Stimulated activated CD8-positive, alpha-beta memory T cell treated with anti-CD3 and anti-CD28 coated beads, Interleukin-4, amount 100 ng/mL, for 4 hours (primary cell): ENCODE measurements around the gene TBX15.

ENCODE experiments used
- DNase-seq, 2 donors: peaks; one replicate each; pipeline ENCODE4 v3.0.0-alpha.2; 2020; ENCODE audit warnings: low read depth in 2 of 2, low spot score in 1 of 2

TBX15 gene

GRCh38 chr1:119002028-119002686 is 14.0 kb upstream of the TBX15 start:
- no peak for DNase-seq

DNA sequence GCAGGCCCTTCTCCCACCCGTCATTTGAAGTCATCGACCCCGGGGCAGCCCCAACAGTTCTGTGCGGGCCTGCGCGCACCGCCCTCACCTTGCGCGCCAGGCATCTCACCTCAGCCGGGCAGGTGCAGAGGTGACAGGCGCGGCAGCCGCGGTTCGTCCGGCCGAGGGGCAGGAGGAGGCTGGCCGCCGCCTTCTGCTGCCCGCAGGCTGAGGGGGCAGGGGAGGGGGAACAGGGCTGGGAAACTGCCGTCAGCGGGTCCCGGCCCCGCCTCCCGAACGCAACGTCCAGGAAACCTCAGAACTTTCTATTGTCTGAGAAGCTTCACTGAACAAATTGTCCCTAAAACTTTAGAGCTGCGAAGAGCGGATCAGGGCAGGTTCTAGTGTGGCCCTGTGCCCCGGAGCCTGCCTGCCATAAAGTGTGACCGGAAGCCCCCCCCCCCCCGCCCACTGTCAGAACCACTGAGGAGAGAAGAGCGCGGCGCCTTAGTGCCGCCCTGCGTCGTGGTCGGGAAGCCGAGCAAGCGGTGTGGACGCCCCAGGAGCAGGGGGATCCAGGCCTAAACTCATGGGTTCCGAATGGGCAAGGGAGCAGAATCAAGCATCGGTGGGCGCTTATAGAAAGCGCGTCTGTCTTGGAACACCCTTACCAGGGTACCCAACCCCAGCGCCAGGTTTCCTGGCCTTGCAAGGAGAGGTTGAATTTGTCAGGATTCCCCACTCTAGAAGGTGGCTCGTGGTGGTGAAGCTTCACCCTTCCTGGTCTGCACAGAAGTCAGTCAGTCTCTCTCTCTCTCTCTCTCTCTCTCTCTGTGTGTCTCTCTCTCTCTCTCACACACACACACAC is 13.3 kb upstream of the TBX15 start:
- DNase-seq = no peak

- DNase-seq = no peak
Measured at GRCh38 chr1:119000371-119001180, 12.4 kb upstream of the TBX15 start.

- DNase-seq = no peak
Measured at GRCh38 chr1:118999348-119000071, 11.4 kb upstream of the TBX15 start.

- DNase-seq = no peak
Measured at GRCh38 chr1:118998171-118998570, 10.0 kb upstream of the TBX15 start.

DNA sequence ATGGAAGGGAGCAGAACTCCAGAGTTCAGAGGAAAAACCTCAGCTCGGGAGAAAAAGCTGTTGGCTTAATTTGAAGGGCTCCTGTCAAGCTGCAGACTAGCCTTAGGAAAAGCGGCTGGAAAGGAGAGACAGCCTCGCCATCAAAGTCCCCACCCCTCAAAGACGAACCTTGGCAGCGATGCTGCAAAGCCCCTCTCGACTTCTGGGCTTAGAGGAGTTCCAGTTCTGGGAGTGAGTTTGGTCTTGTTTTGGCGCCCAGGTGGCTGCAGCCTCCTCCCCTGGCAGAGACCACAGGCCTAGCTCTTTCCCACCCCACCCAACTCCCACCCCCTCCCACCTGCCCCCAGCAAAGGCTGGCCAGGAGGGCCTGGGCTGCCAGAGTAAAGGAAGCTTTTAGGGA is 9.1 kb upstream of the TBX15 start:
- no peak for DNase-seq

GRCh38 chr1:118995312-118996016 is 7.3 kb upstream of the TBX15 start:
- no peak for DNase-seq

- no peak for DNase-seq
Measured at GRCh38 chr1:118993700-118994026, 5.5 kb upstream of the TBX15 start.

DNA sequence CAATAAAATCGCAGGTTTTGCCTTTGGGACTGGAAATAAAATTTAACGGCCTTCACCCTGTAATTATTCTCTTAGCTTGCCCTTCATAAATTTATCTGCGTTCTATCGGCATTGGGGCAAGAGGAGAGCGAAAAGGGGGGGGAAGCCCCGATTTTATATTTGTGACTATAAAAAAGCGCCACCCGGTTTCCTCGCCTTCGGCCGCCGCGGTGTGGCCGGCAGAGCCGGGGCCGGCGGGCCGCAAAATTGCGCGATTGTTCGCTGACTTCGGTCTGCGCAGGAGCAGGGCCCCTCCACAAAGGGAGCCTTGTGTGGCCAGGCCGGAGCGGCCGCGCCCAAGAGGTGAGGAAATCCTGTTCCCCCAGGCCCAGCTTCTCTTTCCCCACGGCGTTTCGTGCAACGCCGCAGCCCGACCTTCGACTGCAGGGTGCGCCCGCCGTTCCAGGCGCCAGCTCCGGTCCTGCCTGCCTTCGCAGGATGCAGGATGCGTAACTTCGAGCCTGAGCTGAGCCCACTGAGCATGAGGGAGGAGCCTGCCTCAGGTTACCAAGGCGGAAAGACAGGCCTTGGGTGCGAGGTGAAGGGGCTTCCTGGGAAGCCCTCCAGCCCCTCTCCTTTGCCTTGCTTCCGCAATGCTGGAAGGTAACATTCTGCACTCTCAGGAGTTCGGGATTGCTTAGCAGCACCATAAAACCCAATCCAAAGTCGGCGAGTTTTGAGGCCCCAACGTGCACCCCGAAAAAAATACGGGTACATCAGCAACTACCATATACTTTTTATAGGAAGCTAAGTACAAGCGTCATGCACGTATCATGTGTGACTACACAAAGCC is 4.9 kb upstream of the TBX15 start:
- no peak for DNase-seq

GRCh38 chr1:118992237-118992825 is 4.2 kb upstream of the TBX15 start:
- no peak for DNase-seq

DNA sequence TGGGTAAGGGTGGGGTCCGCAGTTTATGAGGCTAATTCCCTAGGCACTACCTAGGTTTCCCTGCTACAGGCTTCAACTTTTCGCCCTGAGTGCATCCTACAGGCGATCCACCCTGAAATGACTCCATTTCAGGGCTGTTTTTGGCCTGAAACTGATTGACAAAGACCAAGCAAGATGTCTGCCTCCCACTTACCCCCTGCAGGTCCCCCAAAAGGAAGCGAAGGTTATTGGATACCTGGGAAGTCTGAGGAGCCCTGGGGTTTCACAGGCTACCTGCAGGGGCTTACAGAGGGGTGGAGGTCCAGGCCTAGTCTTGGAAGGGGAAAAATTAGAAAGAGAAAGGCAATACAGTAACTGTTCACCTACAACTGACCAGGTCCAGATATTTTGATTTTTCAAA is 3.3 kb upstream of the TBX15 start:
- DNase-seq = no peak

- DNase-seq = no peak
Measured at GRCh38 chr1:118990513-118991152, 2.5 kb upstream of the TBX15 start.

DNA sequence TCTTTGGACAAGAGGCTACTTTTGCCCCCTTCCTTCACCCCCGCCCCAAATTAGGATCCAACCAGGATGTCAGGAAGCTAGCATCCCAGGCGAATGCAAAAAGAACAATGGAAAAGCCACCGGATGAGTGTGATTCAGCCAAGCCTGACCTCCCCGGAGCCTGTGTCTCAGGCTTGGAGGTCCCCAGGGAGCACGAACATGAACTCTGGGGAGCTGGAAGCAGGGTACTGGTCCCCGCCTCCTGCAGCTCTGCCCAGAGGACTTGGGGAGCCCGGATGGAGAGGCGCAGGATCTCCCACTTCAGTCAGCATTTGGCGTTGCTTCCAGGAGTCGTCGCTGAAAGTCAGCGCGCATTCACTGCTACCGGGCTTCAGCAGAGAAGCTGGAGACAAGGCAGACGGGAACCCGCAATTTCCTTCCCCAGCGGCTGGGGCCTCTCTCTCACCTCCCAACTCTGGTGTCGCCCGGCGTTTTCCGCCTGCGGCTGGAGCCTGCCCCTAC is 1.8 kb upstream of the TBX15 start:
- no peak for DNase-seq

DNA sequence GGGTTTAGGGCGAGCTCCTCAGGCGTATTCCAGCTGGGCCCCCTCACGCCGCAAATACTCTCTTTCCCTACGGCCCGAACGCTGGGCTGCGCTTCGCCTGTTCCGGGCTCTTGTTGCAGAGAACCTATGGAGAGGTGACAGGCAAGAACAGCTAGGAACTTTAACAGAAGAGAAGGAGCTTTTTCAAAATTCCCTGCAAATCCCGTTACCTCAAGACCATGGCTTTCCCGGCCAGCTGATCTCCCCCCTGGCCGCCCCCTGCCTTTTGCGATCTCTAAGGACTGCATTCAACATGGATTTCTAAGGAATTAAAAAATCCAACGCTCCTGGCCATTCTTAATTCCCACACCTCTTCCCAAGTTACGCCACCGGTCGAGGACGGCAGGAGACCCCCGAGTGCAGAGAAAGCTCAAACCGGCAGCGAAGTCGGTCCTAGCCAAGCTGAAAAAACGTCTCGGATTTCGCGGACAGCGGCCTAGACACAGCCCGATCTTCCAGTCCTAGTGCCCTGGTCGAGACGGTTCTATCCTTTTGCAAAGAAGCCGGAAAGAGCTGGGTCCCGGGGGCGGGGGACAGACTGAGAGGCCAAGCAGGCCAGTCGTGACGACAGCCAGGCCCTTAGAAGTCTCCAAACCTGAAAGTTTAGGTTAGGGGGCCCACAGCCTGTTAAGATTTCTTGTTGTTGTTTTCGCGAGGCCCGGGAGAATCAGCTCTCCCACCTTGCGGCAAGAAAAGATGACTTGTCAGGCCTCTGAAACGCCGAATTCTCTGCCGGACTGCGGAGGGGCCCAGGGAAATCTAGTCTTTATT is 1.1 kb upstream of the TBX15 start:
- DNase-seq = no peak

GRCh38 chr1:118987468-118988185 is 516 bp downstream of the TBX15 start:
- DNase-seq = no peak

- DNase-seq = no peak
Measured at GRCh38 chr1:118986555-118987467, 1.3 kb downstream of the TBX15 start.
